HL-60/S4 (cell line): Measurements from ENCODE around the gene GNL1.
"Not testable (repeated sequence)": the region's sequence is repeated elsewhere in the genome, so short reads cannot be mapped to it uniquely, and the experiment has no call there.

Experiments used
- in situ Hi-C: fragments of 300-500 bp; cut with MboI; formaldehyde crosslinking; loops from 2 replicates; pipeline ENCODE4 v1.14.3; 2022; ENCODE audit warnings: low sequenced_read_pairs

GNL1 gene

DNA sequence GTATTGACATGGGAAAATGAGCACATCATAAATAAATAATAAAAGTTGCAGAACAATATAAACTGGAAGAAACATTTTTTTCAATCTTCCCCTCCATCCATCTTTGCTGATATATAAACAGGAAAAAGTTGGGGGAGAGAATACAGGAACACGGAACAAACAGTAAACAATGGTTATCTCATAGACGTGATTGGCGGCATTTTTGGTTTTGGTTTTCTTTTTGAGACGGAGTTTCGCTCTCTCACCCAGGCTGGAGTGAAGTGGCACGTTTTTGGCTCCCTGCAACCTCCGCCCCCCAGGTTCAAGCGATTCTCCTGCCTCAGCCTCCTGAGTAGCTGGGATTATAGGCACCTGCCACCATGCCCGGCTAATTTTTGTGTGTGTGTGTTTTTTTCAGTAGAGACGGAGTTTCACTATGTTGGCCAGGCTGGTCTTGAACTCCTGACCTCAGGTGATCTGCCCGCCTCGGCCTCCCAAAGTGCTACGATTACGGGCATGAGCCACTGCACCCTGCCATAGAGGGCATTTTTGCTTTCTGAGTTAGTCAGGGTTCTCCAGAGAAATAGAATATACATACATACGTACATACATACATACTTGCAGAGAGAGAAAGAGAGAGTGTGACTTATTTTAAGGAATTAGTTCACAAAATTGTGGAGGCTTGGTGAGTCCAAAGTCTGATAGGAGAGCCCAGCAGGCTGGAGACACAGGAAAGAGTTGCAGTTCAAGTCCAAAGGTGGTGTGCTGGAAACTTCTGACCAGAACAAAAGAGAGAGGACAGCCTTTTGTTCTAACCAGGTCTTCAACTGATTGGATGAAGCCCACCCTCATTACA is 22.6 kb downstream of the GNL1 start:
- in situ Hi-C loops = loop anchor here (5.0 kb wide), 1 partner anchor 41 kb away; no protein-coding TSS in a partner anchor

DNA sequence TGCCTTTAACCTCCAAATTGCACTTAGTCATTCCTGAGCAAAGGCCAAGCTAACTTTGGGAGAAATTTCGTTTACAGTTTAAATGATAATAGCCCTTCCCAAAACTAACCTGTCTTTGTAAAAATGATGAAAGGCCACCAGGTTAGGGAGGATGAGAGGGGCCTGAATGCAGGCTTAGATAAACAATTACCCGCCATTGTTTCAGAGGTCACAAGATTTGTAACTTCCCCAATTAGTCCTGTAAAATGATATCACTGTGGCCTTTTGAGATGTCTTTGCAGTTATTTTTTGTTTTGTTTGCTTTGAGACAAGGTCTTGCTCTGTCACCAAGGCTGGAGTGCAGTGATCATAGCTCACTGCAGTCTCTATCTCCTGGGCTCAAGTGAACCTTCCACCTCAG is 26.3 kb downstream of the GNL1 start:
- in situ Hi-C loops = loop anchor here (5.0 kb wide), 1 partner anchor 38 kb away; no protein-coding TSS in a partner anchor

DNA sequence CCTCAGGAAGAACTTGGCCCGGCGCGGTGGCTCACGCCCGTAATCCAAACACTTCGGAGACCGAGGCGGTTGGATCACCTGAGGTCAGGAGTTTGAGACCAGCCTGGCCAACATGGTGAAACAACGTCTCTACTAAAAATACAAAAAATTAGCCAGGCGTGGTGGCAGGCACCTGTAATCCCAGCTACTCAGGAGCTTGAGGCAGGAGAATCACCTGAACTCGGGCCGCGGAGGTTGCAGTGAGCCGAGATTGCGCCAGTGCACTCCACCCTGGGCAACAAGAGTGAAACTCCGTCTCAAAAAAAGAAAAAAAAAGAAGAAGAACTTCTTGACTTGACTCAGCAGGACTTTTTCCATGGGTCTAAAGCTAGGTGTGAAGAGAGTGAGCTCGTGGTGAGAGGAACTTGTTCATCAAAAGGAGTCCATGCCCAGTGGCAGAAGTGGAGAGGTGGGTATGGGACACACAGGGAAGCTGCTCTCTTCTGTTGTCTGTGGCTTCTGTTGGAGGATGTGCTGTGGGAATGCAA is 26.9 kb downstream of the GNL1 start:
- in situ Hi-C loops = not testable (repeated sequence)

DNA sequence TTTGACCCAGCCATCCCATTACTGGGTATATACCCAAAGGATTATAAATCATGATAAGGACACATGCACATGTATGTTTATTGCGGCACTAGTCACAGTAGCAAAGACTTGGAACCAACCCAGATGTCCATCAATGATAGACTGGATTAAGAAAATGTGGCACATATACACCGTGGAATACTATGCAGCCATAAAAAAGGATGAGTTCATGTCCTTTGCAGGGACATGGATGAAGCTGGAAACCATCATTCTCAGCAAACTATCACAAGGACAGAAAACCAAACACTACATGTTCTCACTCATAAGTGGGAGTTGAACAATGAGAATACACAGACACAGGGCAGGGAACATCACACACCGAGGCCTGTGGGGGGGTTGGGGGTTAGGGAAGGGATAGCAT is 29.8 kb downstream of the GNL1 start:
- in situ Hi-C loops = not testable (repeated sequence)

DNA sequence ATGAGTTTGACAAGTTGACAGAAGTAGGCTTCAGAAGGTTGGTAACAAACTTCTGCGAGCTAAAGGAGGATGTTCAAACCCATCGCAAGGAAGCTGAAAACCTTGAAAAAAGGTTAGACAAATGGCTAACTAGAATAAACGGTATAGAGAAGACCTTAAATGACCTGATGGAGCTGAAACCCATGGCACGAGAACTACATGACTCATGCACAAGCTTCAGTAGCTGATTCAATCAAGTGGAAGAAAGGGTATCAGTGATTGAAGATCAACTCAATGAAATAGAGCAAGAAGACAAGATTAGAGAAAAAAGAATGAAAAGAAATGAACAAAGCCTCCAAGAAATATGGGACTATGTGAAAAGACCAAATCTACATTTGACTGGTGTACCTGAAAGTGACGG is 34.3 kb downstream of the GNL1 start:
- in situ Hi-C loops = not testable (repeated sequence)

DNA sequence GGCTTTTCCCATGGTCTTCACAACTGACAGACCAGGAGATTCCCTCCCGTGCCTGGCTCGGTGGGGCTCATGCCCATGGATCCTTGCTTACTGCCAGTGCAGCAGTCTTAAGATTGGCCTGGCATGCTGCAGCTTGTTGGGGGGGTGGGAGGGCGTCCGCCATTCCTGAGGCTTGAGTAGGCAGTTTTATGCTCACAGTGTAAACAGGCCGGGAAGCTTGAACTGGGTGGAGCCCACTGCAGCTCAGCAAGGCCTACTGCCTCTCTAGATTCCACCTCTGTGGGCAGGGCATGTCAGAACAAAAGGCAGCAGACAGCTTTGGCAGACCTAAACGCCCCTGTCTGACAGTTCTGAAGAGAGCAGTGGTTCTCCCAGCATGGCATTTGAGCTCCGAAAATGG is 35.2 kb downstream of the GNL1 start:
- in situ Hi-C loops = not testable (repeated sequence)

DNA sequence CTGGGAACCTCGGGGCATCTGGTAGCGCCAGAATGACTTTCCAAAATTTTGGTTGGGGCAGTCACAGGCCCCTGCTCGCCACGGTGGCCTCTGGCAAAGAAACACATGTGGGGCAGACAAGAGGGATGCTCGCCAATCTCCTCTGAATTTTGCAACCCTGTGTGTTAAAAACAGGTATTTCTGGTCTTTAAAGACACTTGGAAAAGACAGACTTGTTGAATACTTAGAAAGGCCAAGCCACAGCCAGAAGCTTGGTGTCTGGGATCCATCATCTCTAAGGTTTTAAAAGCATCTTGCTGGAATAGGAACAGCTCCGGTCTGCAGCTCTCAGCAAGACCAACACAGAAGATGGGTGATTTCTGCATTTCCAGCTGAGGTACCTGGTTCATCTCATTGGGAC is 35.8 kb downstream of the GNL1 start:
- in situ Hi-C loops = no loop called here

DNA sequence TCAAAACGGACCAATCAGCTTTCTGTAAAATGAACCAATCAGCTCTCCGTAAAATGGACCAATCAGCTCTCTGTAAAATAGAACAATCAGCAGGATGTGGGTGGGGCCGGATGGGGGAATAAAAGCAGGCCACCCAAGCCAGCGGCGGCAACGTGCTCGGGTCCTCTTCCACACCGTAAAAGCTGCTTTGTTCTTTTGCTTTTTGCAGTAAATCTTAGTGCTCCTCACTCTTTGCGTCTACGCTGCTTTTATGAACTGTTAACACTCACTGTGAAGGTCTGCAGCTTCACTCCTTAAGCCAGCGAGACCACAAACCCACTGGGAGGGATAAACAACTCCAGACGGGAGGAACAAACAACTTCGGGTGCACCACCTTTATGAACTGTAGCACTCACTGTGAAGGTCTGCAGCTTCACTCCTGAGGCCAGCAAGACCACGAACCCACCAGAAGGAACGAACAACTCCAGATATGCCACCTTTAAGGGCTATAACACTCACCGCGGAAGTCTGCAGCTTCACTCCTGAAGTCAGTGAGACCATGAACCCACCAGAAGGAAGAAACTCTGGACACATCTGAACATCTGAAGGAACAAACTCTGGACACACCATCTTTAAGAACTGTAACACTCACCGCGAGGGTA is 37.7 kb downstream of the GNL1 start:
- in situ Hi-C loops = not testable (repeated sequence)

DNA sequence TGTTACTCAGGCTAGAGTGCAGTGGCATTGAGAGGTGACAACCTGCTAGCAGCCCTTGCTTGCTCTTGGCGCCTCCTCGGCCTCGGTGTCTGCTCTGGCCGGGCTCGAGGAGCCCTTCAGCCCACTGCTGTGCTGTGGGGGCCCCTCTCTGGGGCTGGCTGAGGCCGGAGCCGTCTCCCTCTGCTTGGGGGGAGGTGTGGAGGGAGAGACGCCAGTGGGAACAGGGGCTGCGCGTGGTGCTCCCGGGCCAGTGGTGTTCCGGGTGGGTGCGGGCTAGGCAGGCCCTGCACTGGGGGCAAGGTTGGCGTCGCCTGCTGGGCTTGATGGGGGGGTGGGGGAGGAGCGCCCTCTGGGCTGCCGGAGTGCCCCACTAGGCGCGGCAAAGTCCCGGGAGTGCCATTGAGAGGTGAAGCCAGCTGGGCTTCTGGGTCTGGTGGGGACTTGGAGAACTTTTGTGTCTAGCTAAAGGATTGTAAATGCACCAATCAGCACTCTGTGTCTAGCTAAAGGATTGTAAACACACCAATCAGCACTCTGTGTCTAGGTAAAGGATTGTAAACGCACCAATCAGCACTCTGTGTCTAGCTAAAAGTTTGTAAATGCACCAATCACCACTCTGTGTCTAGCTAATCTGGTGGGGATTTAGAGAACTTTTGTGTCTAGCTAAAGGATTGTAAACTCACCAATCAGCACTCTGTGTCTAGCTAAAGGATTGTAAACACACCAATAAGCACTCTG is 38.4 kb downstream of the GNL1 start:
- in situ Hi-C loops = not testable (repeated sequence)

DNA sequence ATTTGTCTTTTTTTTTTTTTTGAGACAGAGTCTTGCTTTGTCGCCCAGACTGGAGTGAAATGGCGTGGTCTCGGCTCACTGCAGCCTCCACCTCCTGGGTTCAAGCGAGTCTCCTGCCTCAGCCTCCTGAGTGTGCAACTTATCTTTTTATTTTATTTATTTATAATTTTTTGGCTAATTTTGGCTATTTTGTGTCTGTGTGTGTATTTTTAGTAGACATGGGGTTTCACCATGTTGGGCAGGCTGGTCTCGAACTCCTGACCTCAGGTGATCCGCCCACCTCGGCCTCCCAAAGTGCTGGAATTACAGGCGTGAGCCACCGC is 39.6 kb downstream of the GNL1 start:
- in situ Hi-C loops = not testable (repeated sequence)

DNA sequence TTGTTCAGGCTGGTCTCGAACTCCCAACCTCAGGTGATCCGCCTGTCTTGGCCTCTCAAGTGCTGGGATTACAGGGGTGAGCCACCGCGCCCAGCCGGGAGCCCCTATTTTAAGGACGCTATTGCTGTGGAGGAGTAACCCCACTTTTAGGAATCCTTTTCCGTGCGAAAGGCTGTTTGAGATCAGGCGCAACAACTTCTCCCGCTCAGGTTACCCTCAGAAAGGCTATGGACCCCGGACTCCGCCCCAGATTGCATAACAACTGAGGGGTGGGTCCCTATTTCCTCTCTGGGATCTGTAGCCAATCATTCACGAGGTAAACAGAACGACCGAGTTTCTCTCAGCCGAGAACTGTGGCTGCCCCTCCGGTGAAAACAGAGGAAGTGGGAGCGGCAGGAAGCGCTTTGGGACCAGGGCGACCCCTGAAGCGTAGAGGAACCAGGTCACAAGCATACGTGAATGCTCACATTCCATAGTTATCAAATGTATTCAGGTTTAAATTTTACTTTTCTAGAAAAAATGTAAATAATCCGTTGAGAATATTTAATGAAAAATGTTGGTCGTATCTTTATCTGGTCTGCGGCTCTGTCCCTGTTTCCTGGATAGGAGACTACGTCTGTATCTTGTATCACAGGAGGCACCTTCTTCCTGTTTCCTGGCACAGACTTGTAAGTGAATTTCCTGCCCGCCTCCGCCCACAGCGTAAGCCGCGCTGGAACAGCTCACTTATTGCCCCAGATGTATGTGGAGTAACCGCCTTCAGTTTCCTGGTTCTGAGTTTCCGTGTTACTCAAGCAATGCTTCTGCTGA is 40.1 kb downstream of the GNL1 start:
- in situ Hi-C loops = no loop called here

DNA sequence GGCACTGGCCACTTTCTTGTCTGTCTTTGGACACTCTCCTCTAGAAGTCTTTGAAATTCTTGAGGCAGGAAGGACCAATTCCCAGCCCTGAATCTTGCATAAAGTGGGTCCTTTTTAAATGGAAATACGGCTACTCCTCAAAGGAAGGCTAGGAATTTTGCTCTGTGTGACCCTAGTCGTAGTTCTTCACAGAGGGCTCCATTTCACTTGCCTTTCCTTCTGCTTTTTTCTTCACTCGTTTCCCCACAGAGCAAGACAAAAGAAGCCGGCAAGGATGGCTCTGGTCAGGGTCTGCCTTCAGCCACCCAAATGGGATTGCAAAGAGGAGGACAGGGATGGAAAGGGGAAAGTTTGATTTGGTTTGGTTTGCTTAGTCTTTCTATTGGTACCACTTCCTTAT is 41.2 kb downstream of the GNL1 start:
- in situ Hi-C loops = no loop called here

DNA sequence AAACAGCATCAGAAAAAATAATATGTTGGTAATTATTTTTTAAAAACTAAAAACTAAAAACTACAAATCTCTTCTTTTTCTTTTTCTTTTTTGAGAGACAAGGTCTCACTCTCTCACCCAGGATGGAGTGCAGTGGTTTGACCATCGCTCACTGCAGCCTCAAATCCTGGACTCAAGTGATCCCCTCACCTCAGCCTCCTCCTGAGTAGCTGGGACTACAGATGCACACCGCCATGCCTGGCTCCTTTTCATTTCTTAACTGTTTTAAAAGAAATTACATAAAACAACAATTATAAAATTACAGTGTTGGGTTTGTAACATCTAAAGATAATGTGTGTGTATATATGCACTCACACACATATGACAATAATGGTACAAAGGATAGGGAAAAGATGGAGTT is 42.8 kb downstream of the GNL1 start:
- in situ Hi-C loops = no loop called here

DNA sequence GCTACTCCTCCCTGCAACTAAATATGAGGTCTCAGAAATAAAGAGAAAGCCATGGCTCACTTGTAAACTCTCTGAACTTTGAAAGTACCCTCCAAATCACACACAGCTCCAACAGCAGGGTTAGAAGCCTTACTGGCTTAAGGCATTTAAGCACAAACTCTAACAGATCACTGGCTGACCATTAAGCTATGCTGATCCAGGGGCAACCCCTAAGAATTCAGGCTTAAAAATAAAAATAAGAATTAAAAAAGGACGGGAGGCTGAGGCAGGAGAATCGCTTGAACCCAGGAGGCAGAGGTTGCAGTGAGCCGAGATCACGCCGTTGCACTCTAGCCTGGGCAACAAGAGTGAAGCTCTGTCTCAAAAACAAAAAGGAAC is 45.1 kb downstream of the GNL1 start:
- in situ Hi-C loops = no loop called here

DNA sequence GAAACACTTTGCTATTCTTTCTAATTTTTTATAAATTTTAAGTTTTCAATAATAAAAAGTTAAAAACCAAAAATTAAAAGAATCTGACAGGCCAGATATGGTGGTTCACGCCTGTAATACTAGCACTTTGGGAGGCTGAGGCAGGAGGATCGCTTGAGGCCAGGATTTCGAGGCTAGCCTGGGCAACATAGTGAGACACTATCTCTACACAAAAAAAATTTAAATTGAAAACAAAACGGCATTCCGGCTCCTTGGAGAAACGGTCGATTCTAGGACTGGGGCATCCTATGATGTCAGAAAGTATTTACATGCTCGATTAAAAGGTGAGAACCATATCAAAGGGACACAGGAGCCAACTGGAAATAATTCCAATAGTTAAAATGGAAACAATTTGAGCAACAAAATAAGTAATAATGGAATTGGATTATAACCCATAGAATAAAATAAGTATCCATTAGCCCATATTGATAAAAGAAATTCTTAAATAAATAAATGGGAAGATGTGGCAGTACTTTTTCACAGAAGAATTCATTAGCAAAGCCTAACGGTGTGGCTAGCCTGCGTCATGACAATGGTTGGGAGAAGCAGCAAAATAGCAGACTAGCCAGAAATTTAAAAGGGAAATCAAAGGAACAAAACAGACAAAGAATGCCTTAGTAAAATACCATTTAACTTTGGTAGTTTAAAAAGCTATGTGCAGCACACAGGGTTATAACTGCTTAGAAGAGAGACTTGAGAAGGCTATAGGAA is 45.7 kb downstream of the GNL1 start:
- in situ Hi-C loops = no loop called here

DNA sequence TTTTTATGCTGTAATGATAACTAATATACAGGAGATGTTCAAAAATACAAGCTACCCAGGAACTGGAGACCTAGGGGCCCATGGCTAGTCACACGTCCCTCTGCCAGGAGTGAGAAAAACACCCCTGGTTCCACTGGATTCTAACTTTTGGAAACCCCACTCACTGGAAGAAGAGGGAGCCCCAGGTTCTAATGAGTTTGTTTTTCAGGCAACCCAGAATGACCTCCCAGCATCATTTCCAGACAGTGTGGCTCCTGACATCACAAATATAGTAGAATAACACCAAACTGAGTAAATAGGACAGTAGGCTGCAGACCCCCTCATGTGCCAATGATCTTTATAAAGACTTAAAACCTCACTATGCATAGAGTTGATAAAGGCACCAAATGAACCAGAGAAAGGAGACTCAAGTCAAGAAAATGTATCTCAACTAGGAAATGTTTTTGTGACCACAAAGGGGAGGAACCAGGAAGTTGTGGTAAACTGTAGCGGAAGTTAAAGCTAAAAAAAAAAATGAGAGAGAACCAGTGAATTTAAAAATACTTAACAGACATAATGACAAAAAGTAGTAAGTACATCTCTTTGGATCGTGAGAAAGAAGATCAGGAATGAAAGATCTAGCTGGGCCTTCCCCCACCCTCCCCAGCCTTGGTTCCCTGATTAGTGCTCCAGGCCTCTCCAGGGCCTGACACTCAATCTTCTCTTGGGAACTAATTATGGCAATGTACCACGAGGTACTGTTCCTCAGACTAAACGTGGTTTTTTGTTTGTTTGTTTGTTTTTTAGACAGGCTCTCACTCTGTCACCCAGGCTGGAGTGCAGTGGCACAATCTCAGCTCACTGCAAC is 47.2 kb downstream of the GNL1 start:
- in situ Hi-C loops = no loop called here

DNA sequence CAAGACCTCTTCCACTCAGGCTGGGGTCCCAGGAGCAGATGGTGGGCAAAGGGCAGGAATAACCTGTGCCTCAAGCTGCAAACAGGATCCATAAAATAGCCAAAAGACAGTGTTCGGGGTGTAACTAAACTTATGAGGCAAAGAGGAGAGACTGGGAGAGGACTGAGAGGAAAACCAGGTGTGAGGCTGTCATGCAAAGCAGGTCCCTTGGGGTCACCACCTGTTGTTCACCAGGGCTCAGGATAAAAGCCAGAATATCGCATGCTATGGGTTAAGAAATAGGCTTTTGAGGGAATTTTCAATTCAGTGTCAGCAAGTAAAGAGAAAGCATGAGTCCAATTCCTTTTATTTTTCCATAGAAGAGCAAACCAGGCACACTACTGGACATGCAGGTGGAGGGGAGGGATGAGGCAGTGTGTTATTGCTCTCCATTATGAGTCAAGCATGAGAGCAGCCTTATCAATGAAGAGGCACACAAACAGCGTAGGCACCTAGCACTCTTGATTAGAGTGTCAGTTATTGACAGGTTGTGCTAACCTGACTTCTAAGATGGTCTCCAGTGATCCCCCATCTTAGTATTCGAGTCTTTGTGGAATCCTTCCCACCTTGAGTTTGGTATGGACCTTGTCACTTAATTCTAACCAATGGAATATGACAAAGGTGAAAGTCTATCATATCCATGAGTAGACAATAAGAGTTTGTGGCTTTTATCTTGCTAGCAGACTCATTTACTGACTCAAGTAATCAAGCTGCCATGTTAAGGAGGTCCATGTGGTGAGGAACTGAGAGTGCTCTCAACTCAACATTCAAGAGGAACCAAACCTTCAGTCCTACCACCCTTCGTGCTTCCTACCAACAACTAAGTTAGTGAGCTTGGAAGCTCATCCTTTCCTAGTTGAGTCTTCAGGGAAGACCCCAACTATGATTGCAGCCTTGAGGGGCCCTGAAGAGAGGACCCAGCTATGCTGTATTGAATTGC is 48.2 kb downstream of the GNL1 start:
- in situ Hi-C loops = no loop called here
